Spleen (tissue), 11 donors: ENCODE measurements around the gene TLX1. TPM values are rescaled to one million over a fixed set of nuclear protein-coding genes. Genes with fewer than 3 reads are reported as not detected.

Source experiments
- DNase-seq: peaks from one replicate; pipeline ENCODE4 v3.0.0-alpha.2; 2020
- H3K27ac ChIP-seq, 8 donors: fragments of 200-600 bp; sonication (generic) in 7 of 8; 1 replicate in 4 of 8; 2 replicates in 4 of 8; pipeline versions ENCODE4 v1.5.0 to v1.8.0; 2016 to 2021; ENCODE audit warnings: inconsistent platforms in 4 of 8, mild to moderate bottlenecking in 4 of 8, moderate library complexity in 1 of 8
- H3K27me3 ChIP-seq, 7 donors: fragments of 200-600 bp; sonication (generic) in 6 of 7; replicated peaks in 1 of 7; 1 replicate in 4 of 7; 2 replicates in 3 of 7; pipeline versions ENCODE4 v1.5.0 to v1.8.0; 2016 to 2021; ENCODE audit warnings: inconsistent platforms in 3 of 7, mild to moderate bottlenecking in 1 of 7
- H3K36me3 ChIP-seq, 6 donors: fragments of 200-600 bp; sonication (generic) in 5 of 6; 1 replicate in 4 of 6; 2 replicates in 2 of 6; pipeline versions ENCODE4 v1.5.0 to v1.8.0; 2016 to 2021; ENCODE audit warnings: inconsistent platforms in 2 of 6
- H3K4me1 ChIP-seq, 6 donors: fragments of 200-600 bp; sonication (generic) in 5 of 6; 1 replicate in 3 of 6; 2 replicates in 3 of 6; pipeline versions ENCODE4 v1.5.0 to v1.8.0; 2016 to 2021; ENCODE audit warnings: inconsistent platforms in 3 of 6
- H3K4me3 ChIP-seq, 8 donors: fragments of 200-600 bp; sonication (generic) in 7 of 8; 1 replicate in 4 of 8; 2 replicates in 4 of 8; pipeline versions ENCODE4 v1.5.0 to v1.8.0; 2016 to 2021; ENCODE audit warnings: inconsistent platforms in 4 of 8, mild to moderate bottlenecking in 4 of 8, moderate library complexity in 2 of 8
- H3K9me3 ChIP-seq, 8 donors: fragments of 200-600 bp; sonication (generic) in 7 of 8; 1 replicate in 4 of 8; 2 replicates in 4 of 8; pipeline versions ENCODE4 v1.5.0 to v1.8.0; 2016 to 2021; ENCODE audit warnings: inconsistent platforms in 4 of 8
- POLR2A ChIP-seq, 3 donors: fragments of 450-650 bp; IDR thresholded peaks; one replicate each; pipeline ENCODE4 v1.5.1; 2017; ENCODE audit warnings: antibody characterized with exemption in 3 of 3, mild to moderate bottlenecking in 1 of 3
- POLR2AphosphoS5 ChIP-seq, 3 donors: sonication (generic); formaldehyde crosslinking; IDR thresholded peaks; one replicate each; pipeline ENCODE4 v1.5.1; 2017; ENCODE audit warnings: antibody characterized with exemption in 3 of 3
- WGBS, 5 donors: extraction: QIAGEN DNeasy Blood & Tissue Kit in 3 of 5; methylation state at CpG; one replicate each; pipeline versions ENCODE4 v1.1.5 to v1.1.7; 2013 to 2018; 5-methylcytosine and 5-hydroxymethylcytosine counted together
- intact Hi-C: fragments of 100-400 bp; cut with DNase I; formaldehyde crosslinking; loops from one replicate; pipeline ENCODE4 v1.15.0; 2023; ENCODE audit warnings: low total_unique reads
- polyA plus RNA-seq, 3 donors: library from polyadenylated mRNA; stranded (reverse); fragments of 200-250 nt; gene quantifications; one replicate each; pipeline ENCODE4 v1.2.1, GENCODE V29; 2013
- total RNA-seq, 7 donors: library from RNA; depleted of rRNA in 3 of 7; stranded (reverse); fragments of >200 nt in 3 of 7; fragmentation: NEBNext Ultra II Directional in 4 of 7; extraction: Animal tissue kit (Norgen Biotek cat#: 25700) in 4 of 7; gene quantifications; one replicate each; pipeline versions ENCODE4 v1.1.0 to v1.2.1, GENCODE V29; 2016 to 2021
- TF ChIP-seq, protein P1 (sequence below), 11 experiments: fragments of 200-600 bp in 7 of 11; fragments of 450-650 bp in 4 of 11; sonication (generic) in 4 of 11; IDR thresholded peaks in 8 of 11; conservative IDR thresholded peaks in 3 of 11; 1 replicate in 7 of 11; 2 replicates in 4 of 11; pipeline versions ENCODE4 v1.4.0 to v1.8.0; 2016 to 2021; ENCODE audit warnings: antibody characterized with exemption in 11 of 11, inconsistent platforms in 4 of 11, mild to moderate bottlenecking in 1 of 11
- donor health status: healthy with polysubstance abuse.
- donor health status: DM: no; HTN: no; CAD: no; lungs with moderate emphysema.
- donor health status: DM: no; HTN: no; CAD: no.
- donor health status: Bipolar disorder and iron deficiency.
- donor health status: healthy.
- donor health status: DM: no; HTN: no; CAD: no.
- donor health status: DM: yes; HTN: yes; CAD: no.

TLX1 gene
- total and polyA plus RNA-seq, 10 donors: 5.7 to 91.5 (median 32.5) TPM

DNA sequence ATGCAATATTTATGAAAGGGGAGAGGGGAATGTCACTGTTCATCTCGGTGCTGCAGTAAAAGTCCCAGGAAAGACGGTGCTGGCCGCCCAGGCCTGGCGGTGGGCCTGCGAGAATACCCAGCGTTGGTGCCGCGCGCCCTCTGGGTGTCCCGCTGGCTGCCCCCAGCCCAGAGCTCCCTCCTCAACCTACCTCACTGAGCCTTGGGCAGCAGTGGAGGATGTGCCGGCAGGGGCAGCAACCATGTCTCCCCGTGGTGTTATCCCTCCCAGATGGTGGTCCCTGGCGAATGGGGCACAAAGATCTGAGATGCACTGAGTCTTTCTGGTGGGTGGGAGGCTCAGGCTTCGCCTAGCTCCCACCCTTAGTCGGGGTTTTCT is 9.5 kb upstream of the TLX1 start:
- TF ChIP-seq POLR2A (IDR thresholded peaks at IDR 0.05) (no peak), POLR2AphosphoS5 (IDR thresholded peaks at IDR 0.05) (no peak)
- TF ChIP-seq, protein P1, sequence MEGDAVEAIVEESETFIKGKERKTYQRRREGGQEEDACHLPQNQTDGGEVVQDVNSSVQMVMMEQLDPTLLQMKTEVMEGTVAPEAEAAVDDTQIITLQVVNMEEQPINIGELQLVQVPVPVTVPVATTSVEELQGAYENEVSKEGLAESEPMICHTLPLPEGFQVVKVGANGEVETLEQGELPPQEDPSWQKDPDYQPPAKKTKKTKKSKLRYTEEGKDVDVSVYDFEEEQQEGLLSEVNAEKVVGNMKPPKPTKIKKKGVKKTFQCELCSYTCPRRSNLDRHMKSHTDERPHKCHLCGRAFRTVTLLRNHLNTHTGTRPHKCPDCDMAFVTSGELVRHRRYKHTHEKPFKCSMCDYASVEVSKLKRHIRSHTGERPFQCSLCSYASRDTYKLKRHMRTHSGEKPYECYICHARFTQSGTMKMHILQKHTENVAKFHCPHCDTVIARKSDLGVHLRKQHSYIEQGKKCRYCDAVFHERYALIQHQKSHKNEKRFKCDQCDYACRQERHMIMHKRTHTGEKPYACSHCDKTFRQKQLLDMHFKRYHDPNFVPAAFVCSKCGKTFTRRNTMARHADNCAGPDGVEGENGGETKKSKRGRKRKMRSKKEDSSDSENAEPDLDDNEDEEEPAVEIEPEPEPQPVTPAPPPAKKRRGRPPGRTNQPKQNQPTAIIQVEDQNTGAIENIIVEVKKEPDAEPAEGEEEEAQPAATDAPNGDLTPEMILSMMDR (IDR thresholded peaks at IDR 0.05 in 8 of 11, conservative IDR thresholded peaks at IDR 0.05 in 3 of 11): no peak
- DNase-seq: peak; percentile 67
- peak overlapping the region in 5 of 8 donors; percentile 45 to 75 (median 63) for H3K27ac ChIP-seq
- H3K4me3 ChIP-seq: peak overlapping the region in 7 of 8 donors; percentile 40 to 73 (median 49)
- no peaks in the 10 kb centered on the region for H3K36me3 ChIP-seq
- H3K27me3 ChIP-seq: peaks cover 5 to 91% (median 49%) of the 10 kb centered on the region in 7 donors
- no peaks in the 10 kb centered on the region for H3K9me3 ChIP-seq
- peaks cover 16 to 55% (median 35%) of the 10 kb centered on the region in 6 donors for H3K4me1 ChIP-seq
- WGBS, 5 donors: 7 to 14% (median 10%) methylated on average over 11 to 15 of the region's 15 CpGs
- intact Hi-C loops: no loop called here

DNA sequence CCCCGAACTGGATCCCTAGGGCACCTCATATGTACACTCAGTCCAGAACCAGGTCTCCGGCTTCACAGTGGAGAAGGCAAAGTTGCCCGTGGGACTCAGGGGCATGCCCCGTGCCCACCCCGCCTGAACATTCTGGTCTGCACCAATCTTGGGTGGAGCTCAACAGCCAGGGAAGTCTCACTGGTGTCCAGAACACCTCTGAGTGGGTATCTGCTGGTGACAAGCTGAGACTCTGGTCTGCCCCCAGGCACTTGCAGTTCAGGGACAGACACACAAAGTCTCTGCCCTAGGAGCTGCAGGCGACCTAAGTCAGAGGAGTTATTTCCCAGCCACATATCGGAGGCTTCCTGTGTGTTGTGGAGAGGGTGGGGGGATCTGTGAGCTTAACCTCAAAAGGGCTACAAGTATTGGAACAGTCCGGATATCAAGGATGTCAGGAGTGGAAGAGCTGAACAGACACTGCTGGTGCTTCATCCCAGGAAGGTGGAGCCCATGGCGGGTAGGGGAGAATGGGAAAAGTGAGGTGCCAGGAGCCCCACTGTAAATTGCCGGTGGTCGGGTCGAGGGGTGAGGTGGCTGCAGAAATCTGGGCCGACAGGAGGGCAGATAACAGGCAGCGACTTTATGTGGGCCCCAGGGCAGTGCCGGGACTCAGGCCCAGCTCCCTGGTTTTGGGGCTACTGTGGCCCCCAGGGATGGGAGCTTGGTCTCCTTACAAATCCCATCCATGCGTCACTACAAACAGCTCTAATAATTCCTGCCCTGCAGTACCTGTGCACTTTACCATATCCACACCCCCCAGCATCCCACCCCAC is 8.6 kb upstream of the TLX1 start:
- TF ChIP-seq POLR2A (IDR thresholded peaks at IDR 0.05) (no peak), POLR2AphosphoS5 (IDR thresholded peaks at IDR 0.05) (no peak)
- TF ChIP-seq, protein P1 (IDR thresholded peaks at IDR 0.05 in 8 of 11, conservative IDR thresholded peaks at IDR 0.05 in 3 of 11): no peak
- peaks cover 16 to 55% (median 35%) of the 10 kb centered on the region in 6 donors for H3K4me1 ChIP-seq
- intact Hi-C loops: no loop called here
- peak; percentile 51 for DNase-seq
- peak overlapping the region; percentile 9 to 75 (median 60) for H3K27ac ChIP-seq
- 33 to 47% (median 43%) methylated on average over 14 to 16 of the region's 16 CpGs for WGBS, 5 donors
- H3K9me3 ChIP-seq: no peaks in the 10 kb centered on the region
- H3K4me3 ChIP-seq: peak overlapping the region in 4 of 8 donors; percentile 5 to 73 (median 32)
- H3K36me3 ChIP-seq: no peaks in the 10 kb centered on the region
- H3K27me3 ChIP-seq: peaks cover 5 to 91% (median 50%) of the 10 kb centered on the region in 7 donors

DNA sequence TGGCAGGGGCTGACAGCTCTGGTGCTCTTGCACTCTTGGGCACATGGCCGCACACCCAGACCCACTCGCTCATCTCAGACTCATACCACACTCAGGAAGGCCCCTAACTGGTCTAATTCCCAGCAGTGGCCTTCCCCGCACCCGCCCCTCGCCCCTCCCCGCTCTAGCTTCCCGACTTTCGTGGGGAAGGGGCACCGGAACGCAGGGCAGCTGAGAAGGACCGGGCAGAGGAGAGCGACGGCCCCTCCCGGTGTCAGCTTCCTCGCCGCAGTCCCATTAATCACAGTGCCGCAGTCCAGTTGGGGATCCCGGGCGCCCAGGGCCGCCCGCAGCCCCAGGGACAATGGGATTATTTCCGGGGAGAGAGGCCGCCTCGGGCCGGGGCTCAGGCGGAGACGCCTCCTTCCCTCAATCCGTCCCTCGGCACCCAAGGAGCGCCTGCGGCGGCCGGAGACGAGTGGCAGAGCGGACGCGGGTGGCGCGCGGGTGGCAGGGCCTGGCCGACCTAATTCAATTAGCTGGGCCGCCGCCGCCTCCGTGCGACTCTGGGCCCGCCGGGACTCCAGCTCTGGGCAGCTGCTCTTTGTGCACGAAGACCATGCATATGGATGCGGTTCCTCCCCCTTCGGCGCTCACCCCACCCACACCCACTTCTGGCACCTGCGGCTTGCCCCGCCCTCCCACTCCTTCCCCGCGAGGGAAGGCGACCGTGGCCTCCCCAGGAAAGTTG is 7.8 kb upstream of the TLX1 start:
- TF ChIP-seq POLR2AphosphoS5 (IDR thresholded peaks at IDR 0.05) (peak in 1 of 3 donors; percentile 39), POLR2A (IDR thresholded peaks at IDR 0.05) (no peak)
- TF ChIP-seq, protein P1 (IDR thresholded peaks at IDR 0.05 in 8 of 11, conservative IDR thresholded peaks at IDR 0.05 in 3 of 11): peak in 1 of 11 experiments; percentile 6
- no peaks in the 10 kb centered on the region for H3K36me3 ChIP-seq
- H3K4me3 ChIP-seq: peak overlapping the region in 6 of 8 donors; percentile 5 to 73 (median 24)
- 3 to 6% (median 4%) methylated on average over 18 to 58 of the region's 58 CpGs for WGBS, 5 donors
- DNase-seq: no peak
- H3K4me1 ChIP-seq: peaks cover 16 to 55% (median 35%) of the 10 kb centered on the region in 6 donors
- peaks cover 5 to 98% (median 53%) of the 10 kb centered on the region in 7 donors for H3K27me3 ChIP-seq
- intact Hi-C loops: no loop called here
- H3K9me3 ChIP-seq: no peaks in the 10 kb centered on the region
- peak overlapping the region in 6 of 8 donors; percentile 49 to 75 (median 60) for H3K27ac ChIP-seq
